T1000 (cell line): ENCODE data around the gene HECA.
A peak's percentile ranks its signal among the peaks of the same experiment; 100 is the strongest.
"Not testable (repeated sequence)": the region's sequence is repeated elsewhere in the genome, so short reads cannot be mapped to it uniquely, and the experiment has no call there.

ENCODE experiments used
- DNase-seq: peaks from one replicate; lab custom pipeline; 2025; ENCODE audit warnings: mixed read lengths; lab: John Stamatoyannopoulos, UW

The HECA gene, protein sequence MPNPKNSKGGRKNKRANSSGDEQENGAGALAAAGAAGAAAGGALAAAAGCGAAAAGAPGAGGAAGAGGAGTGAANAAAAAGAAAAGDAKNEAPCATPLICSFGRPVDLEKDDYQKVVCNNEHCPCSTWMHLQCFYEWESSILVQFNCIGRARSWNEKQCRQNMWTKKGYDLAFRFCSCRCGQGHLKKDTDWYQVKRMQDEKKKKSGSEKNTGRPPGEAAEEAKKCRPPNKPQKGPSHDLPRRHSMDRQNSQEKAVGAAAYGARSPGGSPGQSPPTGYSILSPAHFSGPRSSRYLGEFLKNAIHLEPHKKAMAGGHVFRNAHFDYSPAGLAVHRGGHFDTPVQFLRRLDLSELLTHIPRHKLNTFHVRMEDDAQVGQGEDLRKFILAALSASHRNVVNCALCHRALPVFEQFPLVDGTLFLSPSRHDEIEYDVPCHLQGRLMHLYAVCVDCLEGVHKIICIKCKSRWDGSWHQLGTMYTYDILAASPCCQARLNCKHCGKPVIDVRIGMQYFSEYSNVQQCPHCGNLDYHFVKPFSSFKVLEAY

DNA sequence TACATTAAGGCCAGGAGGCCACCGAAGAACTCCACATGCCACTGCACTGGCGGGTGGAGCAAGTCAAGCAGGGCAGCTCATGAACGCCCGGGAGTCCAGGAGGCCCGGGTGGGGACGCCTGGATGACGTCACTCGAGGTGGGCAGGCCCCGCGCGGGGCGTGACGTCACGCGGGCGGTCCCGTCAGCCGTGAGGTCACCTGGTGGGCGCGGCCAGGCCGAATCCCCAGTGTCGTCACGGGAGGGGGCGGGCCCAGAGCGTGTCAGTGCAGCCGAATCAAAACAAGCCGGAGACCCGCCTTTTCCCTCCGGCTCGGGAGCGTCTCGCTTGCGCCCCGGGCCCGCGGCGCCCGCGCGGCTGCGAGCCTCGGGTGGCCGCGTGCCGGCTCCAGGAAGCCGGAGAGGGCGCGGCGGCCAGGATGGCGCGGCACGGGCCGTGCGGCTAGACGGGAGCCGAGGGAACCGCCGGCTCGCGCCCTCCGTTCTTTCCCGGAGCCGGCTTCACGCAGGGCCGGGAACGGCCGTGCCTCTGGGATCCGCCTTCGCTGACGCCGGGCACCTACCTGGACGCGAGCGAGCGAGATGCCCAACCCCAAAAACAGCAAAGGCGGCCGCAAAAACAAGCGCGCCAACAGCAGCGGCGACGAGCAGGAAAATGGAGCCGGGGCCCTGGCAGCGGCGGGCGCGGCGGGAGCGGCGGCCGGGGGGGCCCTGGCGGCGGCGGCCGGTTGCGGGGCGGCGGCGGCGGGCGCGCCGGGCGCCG lies at the start of gene HECA:
Gene HECA (plus strand): TSS at position 264 of the 761 bp plus-strand sequence. CDS start 317 bp downstream, at position 581.
- DNase-seq = peak; percentile 89

DNA sequence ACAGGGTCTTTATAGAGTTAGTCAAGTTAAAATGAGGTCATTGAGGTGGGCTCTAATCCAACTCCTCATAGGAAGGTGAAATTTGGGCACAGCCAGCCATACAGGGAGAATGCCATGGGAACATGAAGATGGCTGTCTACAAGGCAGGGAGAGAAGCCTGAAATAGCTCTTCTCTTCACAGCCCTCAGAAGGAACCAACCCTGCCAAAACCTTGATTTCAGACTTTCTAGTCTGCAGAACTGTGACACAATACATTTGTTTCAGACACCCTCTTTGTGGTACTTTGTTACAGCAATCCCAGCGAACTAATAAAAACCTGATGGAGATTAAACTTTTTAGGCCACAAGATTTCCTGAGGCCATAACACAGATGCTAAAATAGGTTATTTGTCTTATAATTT lies 43.1 kb upstream of the HECA start:
- DNase-seq = no peak

DNA sequence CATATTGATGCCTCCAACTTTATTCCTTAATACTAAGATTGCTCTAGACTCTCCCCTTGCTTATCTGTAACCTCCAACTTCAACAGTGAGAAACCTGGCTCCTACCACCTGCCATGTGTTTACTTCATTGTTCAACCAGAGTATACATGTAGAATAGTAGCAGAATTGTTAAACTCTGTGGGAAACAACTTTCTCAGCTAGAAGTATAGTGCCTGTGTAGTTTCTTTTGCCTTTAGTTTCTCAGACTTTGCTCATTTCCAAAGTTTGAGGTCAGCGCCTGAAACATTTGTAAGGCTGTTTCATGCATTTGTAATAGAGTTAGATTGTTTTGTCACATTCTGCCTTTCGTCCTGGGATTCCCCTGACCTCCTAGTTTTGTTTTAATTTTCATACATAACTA lies 34.9 kb upstream of the HECA start:
- DNase-seq = no peak

DNA sequence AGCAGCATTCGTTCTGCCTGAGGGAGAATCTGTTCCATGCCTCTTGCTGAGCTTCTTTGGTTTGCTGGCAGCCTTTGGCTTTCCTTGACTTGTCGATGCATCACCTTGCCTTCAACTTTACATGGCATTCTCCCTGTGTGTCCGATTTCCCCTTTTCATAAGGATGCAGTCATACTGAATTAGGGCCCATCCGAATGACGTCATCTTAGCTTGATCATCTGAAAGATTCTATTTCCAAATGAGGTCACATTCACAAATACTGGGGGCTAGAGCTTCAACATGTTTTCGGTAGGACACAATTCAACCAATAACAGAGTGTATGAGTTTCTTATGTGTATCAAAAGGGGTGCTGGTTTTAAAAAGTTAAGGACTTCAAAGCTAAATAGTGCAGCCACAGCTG lies 27.8 kb upstream of the HECA start:
- no peak for DNase-seq

DNA sequence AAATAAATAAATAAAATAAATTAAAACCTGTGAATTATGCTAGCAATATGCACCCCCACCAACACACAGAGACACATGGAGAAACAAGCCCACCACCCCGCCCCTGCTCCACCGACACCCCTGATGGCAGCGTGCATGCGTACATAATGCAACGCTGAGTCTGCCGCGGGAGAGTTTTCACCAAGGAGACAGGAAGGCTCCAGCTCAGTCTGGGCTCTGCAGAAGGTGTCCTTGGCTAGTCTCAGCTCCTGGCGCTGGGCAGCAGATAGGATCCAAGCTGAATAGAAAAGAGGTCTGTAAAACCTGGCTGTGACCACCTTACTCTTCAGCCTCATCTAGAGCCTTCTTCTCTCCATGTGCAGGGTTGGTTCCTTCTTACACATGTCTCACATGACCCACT lies 26.5 kb upstream of the HECA start:
- no peak for DNase-seq

DNA sequence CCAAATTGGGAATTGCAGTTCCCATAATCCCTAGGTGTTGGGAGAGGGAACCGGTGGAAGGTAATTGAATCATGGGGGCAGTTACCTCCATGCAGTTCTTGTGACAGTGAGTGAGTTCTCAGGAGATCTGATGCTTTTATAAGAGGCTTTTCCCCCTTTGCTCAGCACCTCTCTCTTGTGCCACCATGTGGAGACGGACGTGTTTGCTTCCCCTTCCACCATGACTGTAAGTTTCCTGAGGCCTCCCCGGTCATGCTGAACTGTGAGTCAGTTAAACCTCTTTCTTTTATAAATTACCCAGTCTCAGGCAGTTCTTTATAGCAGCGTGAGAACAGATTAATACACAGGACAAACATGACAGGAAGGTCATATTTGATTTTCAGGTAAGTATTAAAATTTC lies 25.3 kb upstream of the HECA start:
- DNase-seq = no peak

DNA sequence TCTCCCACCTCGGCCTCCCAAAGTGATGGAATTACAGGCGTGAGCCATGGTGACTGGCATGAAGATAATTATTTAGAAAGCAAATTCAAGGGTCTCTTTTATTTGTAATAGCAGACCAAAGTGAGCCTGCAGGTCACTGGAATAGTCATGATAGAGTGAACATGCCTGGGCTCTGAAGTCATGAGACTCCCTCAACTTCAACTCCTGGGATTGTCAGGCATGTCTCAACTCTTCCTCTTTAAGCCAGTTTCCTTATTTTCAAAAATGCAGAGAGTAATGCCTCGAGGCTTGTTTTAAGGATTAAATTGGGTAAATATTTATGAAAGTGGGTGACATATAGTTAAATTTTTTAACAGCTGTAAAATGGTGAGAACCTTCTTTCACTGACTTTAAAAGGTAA lies 22.7 kb upstream of the HECA start:
- DNase-seq = no peak

DNA sequence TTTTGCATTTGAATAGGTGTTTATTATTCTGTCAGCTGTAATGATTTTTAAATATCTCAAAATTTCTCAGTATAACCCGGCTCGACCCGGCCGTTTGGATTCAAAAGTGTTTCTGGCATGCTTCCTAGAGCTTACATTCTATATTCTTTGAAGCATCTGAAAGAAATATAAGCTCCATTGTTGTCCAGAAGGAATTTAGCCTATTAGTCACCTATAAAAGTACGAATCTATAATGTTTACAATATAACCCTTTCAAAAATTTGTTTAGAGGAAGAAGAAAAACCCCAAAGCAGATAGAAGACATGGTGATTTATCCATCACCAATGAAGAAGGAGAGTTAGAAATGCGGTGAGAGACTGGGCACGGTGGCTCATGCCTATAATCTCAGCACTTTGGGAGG lies 22.3 kb upstream of the HECA start:
- no peak for DNase-seq

DNA sequence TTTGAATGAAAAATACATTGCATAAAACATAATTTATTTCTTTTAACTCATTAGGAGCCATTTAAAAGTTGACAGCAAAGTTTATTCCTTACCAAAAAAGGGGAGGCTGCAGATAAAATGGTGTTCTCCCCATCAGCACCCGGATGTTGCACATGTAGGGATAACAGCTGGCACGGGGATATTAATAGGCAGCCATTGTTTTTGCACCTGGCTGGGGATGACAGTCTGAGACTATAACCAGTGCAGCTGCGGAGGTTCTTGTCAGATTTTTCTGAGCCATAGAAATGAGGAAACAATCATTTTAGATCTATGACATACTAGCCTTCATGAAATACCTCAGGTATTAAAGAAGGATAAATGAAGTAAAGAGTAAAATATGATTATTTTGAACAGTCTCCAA lies 20.1 kb upstream of the HECA start:
- no peak for DNase-seq

DNA sequence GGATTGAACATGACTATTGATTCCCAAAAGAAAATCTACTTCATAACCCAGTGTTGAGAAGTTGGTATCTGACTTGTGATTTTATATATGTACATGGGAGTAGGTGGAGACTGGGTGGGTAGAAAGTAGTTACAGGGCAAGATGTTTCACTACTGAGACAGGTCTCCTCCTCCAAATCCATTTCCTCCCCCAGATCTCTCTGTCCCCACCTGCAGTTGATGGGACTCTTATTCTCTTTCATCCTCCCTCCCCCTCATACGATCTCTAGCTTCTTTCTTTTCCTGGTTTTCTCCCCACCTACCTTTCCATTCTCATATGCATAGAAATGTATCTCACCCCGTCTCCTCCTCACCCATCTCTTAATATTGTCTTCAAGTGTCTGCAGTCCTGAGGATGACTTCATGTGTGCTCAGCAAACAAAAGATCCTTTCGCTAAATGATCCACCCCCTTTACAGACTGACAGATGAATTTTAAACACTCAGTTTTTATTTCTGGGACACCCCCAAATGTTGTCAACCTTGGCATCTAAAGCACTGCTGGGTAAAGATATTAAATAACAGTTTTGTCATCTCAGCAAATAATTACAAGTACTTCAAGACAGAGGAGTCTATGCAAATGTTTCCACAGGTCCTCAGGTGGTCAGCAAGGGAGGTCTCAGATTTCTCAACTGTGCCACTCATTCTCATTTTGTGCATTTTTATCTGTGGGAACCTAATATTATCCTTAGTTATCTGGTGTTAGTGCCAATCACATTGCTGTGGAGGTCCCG lies 18.7 kb upstream of the HECA start:
- no peak for DNase-seq

DNA sequence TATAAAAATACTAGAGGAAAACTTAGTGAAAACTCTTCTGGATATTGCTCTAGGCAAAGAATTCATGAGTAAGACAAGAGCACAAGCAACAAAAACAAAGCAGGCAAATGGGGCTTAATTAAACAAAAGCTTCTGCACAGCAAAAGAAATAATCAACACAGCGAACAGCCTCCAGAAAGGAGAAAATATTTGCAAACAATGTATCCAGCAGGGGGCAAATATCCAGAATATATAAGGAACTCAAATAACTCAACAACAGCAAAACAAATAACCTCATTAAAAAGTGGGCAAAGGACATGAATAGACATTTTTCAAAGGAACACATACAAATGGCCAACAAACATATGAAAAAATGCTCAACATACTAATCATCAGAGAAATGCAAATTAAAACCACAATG lies 17.1 kb upstream of the HECA start:
- no peak for DNase-seq

DNA sequence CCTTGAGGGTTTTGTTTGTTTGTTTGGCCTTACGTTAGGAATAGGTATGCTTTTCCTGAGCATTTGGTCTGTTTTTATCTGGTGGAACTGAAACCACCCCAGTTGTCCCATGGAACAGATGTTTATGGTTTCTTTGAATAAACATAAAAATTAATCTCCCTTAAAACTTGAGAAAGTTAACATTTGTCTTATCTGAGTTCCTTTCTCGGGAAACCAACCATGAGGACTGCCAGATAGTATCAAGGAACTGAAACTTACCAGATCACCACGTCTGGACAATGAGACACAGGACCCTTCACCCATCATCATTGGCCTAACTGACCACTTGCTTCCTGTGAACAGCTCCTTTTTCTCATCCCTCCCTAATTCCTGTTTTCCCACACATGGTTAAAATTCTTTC lies 15.3 kb upstream of the HECA start:
- no peak for DNase-seq

DNA sequence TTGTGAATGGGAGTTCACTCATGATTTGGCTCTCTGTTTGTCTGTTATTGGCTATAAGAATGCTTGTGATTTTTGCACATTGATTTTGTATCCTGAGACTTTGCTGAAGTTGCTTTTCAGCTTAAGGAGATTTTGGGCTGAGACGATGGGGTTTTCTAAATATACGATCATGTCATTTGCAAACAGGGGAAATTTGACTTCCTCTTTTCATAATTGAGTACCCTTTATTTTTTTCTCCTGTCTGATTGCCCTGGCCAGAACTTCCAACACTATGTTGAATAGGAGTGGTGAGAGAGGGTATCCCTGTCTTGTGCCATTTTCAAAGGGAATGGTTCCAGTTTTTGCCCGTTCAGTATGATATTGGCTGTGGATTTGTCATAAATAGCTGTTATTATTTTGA lies 12.1 kb upstream of the HECA start:
- DNase-seq = not testable (repeated sequence)

DNA sequence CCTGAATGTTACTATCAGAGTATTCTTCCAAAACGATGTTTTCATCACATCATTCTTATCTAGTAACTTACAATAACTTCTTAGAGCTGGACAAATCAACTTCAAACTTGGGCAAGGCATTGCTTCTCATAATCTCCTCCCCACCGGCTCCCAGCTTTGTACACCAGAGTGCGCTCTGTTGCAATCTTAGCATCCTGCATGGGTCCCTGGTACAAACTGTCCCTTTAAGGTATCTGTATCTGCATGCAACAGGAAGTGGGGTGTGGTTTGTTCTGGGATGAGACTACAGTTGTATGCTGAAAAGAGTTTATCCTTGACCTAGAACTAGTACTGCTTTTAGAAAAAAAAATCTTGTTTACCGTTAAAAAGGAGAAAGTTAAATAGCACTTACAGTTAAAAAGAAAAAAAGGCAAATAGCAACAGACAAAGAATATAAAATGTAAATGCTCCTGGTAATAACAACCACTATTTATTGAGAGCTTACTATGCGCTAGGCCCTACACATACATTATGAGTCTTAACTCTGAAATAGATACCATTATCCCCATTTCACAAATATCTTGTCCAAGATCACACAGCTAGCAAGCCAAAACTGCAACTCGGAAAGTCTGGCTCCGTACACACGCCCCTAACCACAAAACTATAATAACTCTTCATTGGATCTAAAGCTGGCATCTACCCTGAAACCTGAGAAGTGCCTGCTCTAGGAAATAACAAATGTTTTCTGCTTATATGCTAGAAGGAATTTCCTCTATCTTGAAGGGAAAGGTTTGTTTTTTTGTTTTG lies 9.8 kb upstream of the HECA start:
- no peak for DNase-seq

DNA sequence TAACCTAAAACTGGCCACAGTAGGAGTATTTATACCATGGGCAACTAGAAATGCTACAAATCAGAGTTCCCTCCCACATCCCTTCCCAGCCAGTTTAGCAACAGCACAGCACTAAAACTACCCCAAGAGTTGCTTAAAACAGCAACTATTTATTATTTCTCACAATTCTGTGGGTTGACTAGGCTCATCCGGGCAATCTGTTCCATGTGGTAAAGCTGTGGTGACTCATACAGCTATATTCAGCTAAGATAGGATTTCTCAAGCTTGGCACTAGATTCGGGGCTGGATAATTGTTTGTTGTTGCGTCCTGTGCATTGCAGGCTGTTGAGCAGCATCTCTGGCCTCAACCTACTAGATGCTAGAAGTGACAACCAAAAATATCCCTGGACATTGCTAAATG lies 8.6 kb upstream of the HECA start:
- no peak for DNase-seq

DNA sequence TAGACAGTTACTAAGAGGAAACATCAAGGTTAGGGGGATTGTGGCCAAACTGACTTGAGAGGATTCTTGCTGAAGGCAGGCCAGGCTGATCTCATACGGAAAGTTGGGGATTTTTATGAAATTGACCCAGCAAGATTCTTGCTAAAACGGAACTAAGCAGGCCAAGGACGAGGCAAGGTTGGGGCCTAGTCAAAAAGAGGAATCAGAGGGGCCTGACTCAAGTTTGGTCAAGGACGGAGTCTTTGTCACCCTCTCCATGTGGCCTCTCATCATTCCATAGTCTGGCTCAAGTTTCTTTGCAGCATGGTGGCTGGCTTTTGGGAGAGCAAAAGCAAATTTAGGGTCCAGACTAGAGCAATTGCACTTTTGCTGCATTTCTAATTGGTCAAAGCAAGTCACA lies 7.9 kb upstream of the HECA start:
- DNase-seq = no peak

DNA sequence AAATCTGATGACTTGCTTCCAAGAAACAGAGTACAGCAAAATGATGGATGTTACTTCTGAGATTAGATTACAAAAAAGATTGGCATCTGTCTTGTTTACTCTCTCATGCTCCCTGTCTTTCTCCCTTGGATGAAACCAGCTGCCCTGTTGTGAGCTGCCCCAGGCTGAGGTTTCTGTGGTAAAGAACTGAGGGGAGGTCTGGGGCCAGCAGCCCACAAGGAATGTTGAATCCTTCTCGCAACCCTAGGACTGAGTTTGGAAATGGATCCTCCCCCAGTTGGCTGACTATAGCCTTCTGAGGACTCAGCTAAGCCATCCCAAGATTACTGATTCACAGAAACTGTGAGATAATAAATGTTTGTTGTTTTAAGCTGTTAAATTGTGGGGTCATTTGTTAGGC lies 5.6 kb upstream of the HECA start:
- no peak for DNase-seq

DNA sequence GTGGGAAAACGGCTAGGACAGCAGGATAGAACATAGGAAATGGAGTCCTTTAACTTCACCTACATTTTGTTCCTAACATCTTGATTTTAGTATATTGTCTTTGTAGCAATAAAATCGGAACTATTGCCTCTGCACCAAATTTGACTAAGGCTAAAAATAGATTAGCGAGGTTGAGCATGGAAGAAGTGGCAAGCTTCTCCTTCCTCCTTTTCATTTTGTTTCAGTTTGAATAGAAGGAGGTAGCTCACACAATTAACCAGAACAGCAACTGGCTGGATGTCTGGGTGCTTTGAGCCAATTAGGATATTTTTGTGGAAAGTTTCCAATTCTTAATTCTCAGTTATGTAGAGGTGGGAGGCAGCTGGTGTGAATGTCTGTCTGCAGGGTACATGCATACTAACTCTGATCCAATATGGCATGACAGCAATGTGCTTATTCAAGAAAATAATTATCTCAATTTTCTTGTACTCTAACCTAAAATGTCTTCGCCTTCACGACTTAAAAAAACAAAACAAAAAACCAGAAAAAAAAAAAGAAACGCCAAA lies 3.1 kb upstream of the HECA start:
- no peak for DNase-seq

DNA sequence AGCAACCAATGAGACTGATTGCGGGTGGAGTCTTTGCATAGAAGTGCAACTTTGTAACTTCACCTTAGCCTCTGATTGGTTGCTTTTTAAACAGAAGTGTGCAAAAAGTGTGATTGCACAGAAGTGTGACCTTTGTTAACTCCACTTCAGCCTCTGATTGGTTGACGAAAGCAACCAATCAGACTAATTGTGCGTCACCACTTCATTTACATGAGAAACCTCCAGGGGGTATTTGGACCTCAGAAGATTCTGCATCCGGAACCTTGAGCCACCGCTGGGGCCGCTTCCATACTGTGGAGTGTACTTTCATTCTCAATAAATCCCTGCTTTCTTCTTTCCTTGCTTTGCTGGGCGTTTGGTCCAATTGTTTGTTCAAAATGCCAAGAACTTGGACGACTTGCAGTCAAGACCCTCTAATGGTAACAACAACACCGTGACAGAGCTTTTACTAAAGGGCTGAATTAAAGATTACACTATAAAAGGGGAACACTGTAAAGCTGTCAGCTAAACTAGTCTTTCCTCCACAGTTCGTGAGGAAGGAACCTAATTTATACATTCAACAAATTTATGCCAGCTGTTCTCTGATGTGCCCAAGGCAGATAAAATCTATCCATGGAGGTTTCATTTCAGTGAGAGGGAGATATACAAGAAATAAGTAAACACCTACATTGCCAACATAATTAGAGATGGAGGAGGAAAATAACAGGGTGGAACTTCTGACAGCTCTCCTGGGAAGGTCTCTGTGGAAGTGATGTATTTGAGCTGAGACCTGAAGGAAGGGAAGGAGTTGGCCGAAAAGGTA lies 1.4 kb upstream of the HECA start:
- DNase-seq = no peak

DNA sequence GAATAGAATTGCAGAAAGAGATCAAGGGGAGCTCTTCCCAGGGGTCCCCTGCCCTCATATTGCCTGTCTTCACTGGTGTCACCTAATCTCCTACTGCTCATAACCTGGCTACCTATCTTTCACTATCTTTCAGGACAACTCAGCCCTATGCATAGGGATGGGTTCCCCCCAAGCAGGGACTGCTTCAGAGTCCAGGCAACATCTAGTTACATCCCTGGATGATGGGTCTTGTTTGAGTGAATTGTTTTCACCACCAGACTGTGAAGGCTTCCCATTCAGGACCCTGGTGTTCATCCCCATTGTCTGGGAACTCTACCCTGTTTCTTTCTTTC lies 850 bp upstream of the HECA start:
- no peak for DNase-seq
